Measurements from ENCODE around the gene RNF125. TPM values are rescaled to one million over a fixed set of nuclear protein-coding genes. Genes with fewer than 3 reads are reported as not detected.

RNF125 gene
- total and polyA plus RNA-seq, 2 experiments from 2014 or later, result 11.4 to 29.2 TPM

DNA sequence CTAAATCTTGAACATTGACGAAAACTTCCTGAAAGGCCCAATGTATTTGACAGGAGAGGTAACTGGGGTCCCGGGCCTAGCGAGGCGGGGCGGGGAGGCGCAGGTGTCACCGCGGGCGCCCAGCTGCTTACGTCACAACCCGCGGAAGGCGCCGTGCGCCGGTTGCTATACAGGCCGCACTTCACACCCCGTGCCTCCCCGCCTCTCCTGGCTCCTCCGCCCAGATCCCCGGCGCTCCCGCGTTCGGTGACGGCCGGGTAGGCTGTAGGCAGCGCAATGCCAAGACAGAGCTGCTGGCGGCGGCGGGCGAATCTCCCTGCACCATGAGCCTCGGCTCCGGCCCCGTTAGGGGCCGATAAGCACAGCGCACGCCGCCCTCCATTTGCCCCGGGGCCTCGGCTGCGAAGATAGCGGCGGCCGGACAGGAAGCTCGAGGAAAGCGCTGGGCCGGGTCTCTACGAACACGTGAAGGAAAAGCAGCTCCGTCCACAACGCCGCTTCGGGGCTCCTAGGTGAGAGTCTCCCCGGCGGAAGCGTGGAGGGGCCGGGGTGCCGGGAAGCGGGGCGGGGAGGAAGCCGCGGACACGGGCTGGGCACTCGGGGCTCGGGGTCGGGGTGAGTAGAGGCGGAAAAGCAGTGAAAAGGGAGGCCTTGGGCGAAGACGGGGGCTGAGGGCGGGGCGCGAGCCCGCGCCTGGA lies 73.2 kb downstream of the RNF125 start, which contains the start of gene RNF138:
Gene RNF138 (plus strand): TSS at position 151 of the 698 bp plus-strand sequence. CDS start 903 bp downstream, outside the sequence.
- H3K4me2 ChIP-seq, result peak within 1 kb of the TSS; percentile 100
- H3K27ac ChIP-seq (ENCODE audit: low read depth), result peak within 1 kb of the TSS; percentile 100
- DNase-seq (ENCODE audit: low spot score), result peak; percentile 91
- peak within 1 kb of the TSS; percentile 97 for H3K4me3 Mint-ChIP-seq
- peaks cover 40% of the 10 kb centered on the region for H3K79me2 ChIP-seq (replicated peaks; ENCODE audit: insufficient read depth)
- peaks cover 4% of the 10 kb centered on the region; the same call in 1 of the 2 replicates for H3K36me3 ChIP-seq (ENCODE audit: insufficient read depth)
- peaks cover 17% of the 10 kb centered on the region for H4K20me1 ChIP-seq (replicated peaks; ENCODE audit: insufficient read depth)
- peaks cover 27% of the 10 kb centered on the region for H3K36me3 Mint-ChIP-seq (ENCODE audit: low read depth)
- peaks cover 12% of the 10 kb centered on the region for H3F3A ChIP-seq (replicated peaks; ENCODE audit: low read depth)
- H3K4me1 ChIP-seq (ENCODE audit: insufficient read depth), result peaks cover 31% of the 10 kb centered on the region
- no peaks in the 10 kb centered on the region for H3K27me3 ChIP-seq (ENCODE audit: insufficient read depth)
- peaks cover 27% of the 10 kb centered on the region for H3K4me1 Mint-ChIP-seq
- TF ChIP-seq POLR2AphosphoS5 (IDR thresholded peaks at IDR 0.05; ENCODE audit: low read depth), result peak; percentile 73
- no peak for TF ChIP-seq JUNB (IDR thresholded peaks at IDR 0.05; ENCODE audit: unreplicated experiment)
- TF ChIP-seq, protein P1, sequence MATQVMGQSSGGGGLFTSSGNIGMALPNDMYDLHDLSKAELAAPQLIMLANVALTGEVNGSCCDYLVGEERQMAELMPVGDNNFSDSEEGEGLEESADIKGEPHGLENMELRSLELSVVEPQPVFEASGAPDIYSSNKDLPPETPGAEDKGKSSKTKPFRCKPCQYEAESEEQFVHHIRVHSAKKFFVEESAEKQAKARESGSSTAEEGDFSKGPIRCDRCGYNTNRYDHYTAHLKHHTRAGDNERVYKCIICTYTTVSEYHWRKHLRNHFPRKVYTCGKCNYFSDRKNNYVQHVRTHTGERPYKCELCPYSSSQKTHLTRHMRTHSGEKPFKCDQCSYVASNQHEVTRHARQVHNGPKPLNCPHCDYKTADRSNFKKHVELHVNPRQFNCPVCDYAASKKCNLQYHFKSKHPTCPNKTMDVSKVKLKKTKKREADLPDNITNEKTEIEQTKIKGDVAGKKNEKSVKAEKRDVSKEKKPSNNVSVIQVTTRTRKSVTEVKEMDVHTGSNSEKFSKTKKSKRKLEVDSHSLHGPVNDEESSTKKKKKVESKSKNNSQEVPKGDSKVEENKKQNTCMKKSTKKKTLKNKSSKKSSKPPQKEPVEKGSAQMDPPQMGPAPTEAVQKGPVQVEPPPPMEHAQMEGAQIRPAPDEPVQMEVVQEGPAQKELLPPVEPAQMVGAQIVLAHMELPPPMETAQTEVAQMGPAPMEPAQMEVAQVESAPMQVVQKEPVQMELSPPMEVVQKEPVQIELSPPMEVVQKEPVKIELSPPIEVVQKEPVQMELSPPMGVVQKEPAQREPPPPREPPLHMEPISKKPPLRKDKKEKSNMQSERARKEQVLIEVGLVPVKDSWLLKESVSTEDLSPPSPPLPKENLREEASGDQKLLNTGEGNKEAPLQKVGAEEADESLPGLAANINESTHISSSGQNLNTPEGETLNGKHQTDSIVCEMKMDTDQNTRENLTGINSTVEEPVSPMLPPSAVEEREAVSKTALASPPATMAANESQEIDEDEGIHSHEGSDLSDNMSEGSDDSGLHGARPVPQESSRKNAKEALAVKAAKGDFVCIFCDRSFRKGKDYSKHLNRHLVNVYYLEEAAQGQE (IDR thresholded peaks at IDR 0.05; ENCODE audit: unreplicated experiment), result no peak
- no peak for TF ChIP-seq EZH2 (IDR thresholded peaks at IDR 0.05; ENCODE audit: low read depth, unreplicated experiment)
- TF ChIP-seq, protein P2, sequence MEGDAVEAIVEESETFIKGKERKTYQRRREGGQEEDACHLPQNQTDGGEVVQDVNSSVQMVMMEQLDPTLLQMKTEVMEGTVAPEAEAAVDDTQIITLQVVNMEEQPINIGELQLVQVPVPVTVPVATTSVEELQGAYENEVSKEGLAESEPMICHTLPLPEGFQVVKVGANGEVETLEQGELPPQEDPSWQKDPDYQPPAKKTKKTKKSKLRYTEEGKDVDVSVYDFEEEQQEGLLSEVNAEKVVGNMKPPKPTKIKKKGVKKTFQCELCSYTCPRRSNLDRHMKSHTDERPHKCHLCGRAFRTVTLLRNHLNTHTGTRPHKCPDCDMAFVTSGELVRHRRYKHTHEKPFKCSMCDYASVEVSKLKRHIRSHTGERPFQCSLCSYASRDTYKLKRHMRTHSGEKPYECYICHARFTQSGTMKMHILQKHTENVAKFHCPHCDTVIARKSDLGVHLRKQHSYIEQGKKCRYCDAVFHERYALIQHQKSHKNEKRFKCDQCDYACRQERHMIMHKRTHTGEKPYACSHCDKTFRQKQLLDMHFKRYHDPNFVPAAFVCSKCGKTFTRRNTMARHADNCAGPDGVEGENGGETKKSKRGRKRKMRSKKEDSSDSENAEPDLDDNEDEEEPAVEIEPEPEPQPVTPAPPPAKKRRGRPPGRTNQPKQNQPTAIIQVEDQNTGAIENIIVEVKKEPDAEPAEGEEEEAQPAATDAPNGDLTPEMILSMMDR (conservative IDR thresholded peaks at IDR 0.05; ENCODE audit: low read depth in 2 of 2), result no peak
- TF ChIP-seq CREB1 (CRISPR knock-in tag; IDR thresholded peaks at IDR 0.05; ENCODE audit: low read depth), result peak; percentile 96
- no peaks in the 10 kb centered on the region; the same call in 2 of the 3 replicates for H3K9me3 Mint-ChIP-seq
- H3K9me2 ChIP-seq (ENCODE audit: insufficient read depth), result no peaks in the 10 kb centered on the region
- H2AFZ ChIP-seq, result peak within 1 kb of the TSS; percentile 98
- peak; percentile 70 for ATAC-seq
- peaks cover 7% of the 10 kb centered on the region for H3K27me3 Mint-ChIP-seq (ENCODE audit: insufficient read depth, low read depth, poor library complexity)
- peak within 1 kb of the TSS; percentile 97 for H3K27ac Mint-ChIP-seq
- peak within 1 kb of the TSS; percentile 92 for H3K4me3 ChIP-seq

DNA sequence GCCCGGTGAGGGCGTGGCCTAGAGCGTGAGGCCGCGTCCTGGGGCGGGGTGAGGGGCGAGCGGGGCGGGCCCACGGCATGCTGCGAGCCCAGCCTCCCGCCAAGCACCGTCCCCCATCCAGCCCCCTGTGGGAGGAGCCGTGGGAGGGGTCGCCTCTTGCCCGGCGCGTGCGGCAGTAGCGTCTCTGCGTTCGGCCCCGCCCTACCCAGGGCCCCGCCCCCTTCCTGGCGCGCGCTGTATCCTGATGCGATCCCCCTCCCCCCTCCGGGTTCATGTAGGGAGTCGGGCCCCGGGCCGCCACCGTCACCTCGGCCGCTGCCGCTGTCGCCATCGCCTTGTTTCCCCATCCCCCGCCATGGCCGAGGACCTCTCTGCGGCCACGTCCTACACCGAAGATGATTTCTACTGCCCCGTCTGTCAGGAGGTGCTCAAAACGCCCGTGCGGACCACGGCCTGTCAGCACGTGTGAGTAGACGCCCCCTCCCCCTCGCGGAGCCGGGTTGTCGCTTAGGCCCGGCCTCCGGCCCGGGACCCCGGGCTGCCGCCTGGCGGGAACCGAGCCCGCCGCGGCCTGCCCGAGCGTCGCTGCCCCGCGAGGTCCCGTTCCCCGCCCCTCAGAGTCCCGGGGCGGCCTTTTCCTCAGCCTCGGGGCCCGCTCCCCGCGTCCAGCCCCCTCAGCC lies 73.9 kb downstream of the RNF125 start:
- Histone ChIP-seq H3K27me3 (ENCODE audit: insufficient read depth) (no peaks in the 10 kb centered on the region), H3K79me2 (replicated peaks; ENCODE audit: insufficient read depth) (peaks cover 47% of the 10 kb centered on the region), H4K20me1 (replicated peaks; ENCODE audit: insufficient read depth) (peaks cover 19% of the 10 kb centered on the region), H3K4me1 (ENCODE audit: insufficient read depth) (peaks cover 31% of the 10 kb centered on the region), H2AFZ (no peak overlapping the region; the same call in 1 of the 2 replicates), H3K36me3 (ENCODE audit: insufficient read depth) (peaks cover 4% of the 10 kb centered on the region; the same call in 1 of the 2 replicates), H3K27ac (ENCODE audit: low read depth) (peak overlapping the region; percentile 78), H3K4me3 (peak overlapping the region; percentile 92), H3F3A (replicated peaks; ENCODE audit: low read depth) (peaks cover 12% of the 10 kb centered on the region), H3K4me2 (peak overlapping the region; percentile 100), H3K9me2 (ENCODE audit: insufficient read depth) (no peaks in the 10 kb centered on the region)
- ATAC-seq, result peak; percentile 88
- peaks cover 27% of the 10 kb centered on the region for H3K4me1 Mint-ChIP-seq
- peak overlapping the region; percentile 97 for H3K27ac Mint-ChIP-seq
- peak overlapping the region; percentile 97 for H3K4me3 Mint-ChIP-seq
- DNase-seq (ENCODE audit: low spot score), result peak; percentile 98
- no peaks in the 10 kb centered on the region; the same call in 2 of the 3 replicates for H3K9me3 Mint-ChIP-seq
- peaks cover 30% of the 10 kb centered on the region for H3K36me3 Mint-ChIP-seq (ENCODE audit: low read depth)
- H3K27me3 Mint-ChIP-seq (ENCODE audit: insufficient read depth, low read depth, poor library complexity), result peaks cover 7% of the 10 kb centered on the region
- TF ChIP-seq ZNF331 (CRISPR knock-in tag; IDR thresholded peaks at IDR 0.05; ENCODE audit: low read depth) (no peak), POLR2AphosphoS5 (IDR thresholded peaks at IDR 0.05; ENCODE audit: low read depth) (peak; percentile 63)

Data from GM23338 (cell line).